NB4 (cell line): ENCODE measurements around the gene EEF1A2.

ENCODE experiments used
- TF ChIP-seq, protein P1 (sequence below): IDR thresholded peaks from 2 replicates; pipeline ENCODE4 v1.6.1; 2011; ENCODE audit warnings: low read depth, low read length
- TF ChIP-seq, protein P2 (sequence below): IDR thresholded peaks from one replicate; pipeline ENCODE4 v1.5.1; 2012; ENCODE audit warnings: low read depth, low read length

DNA sequence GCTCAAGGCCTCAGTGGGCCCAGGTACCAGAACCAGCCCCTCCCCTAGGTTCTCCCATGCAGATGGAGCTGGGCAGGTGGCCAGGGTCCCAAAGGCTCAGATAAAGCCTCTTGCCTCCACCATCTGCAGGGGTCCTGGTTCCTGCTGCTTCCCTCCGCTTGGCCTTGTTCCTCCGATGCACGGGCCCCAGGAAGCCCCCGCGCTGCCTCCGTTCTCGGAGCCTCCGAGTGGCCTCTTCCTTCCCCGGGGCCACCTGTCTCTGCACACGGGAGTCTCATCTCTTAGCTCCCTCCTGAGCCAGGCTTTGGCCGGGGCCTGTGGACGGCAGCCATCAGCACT lies 40.2 kb upstream of the EEF1A2 start:
- TF ChIP-seq, protein P1, sequence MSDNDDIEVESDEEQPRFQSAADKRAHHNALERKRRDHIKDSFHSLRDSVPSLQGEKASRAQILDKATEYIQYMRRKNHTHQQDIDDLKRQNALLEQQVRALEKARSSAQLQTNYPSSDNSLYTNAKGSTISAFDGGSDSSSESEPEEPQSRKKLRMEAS, result no peak
- TF ChIP-seq, protein P2, sequence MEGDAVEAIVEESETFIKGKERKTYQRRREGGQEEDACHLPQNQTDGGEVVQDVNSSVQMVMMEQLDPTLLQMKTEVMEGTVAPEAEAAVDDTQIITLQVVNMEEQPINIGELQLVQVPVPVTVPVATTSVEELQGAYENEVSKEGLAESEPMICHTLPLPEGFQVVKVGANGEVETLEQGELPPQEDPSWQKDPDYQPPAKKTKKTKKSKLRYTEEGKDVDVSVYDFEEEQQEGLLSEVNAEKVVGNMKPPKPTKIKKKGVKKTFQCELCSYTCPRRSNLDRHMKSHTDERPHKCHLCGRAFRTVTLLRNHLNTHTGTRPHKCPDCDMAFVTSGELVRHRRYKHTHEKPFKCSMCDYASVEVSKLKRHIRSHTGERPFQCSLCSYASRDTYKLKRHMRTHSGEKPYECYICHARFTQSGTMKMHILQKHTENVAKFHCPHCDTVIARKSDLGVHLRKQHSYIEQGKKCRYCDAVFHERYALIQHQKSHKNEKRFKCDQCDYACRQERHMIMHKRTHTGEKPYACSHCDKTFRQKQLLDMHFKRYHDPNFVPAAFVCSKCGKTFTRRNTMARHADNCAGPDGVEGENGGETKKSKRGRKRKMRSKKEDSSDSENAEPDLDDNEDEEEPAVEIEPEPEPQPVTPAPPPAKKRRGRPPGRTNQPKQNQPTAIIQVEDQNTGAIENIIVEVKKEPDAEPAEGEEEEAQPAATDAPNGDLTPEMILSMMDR, result no peak
